Panc1 (cell line): ENCODE results near the gene STAM.

Experiments
- CTCF ChIP-seq: fragments of 450-650 bp; IDR thresholded peaks from 2 replicates; pipeline ENCODE4 v1.5.1; 2017; ENCODE audit warnings: mild to moderate bottlenecking
- POLR2AphosphoS5 ChIP-seq: IDR thresholded peaks from 2 replicates; pipeline ENCODE4 v1.6.1; 2012; ENCODE audit warnings: mild to moderate bottlenecking, low read depth, low read length, moderate library complexity
- SIN3A ChIP-seq: IDR thresholded peaks from 2 replicates; pipeline ENCODE4 v1.6.1; 2012; ENCODE audit warnings: low read depth, mild to moderate bottlenecking, low read length, moderate library complexity, borderline replicate concordance; ENCODE audit not compliant: insufficient read depth
- TCF7L2 ChIP-seq: IDR thresholded peaks from 2 replicates; pipeline ENCODE4 v1.6.1; 2011; ENCODE audit warnings: mild to moderate bottlenecking, low read depth, low read length, inconsistent platforms
- TF ChIP-seq, protein P1 (sequence below), 2 experiments: IDR thresholded peaks; 2 replicates each; pipeline ENCODE4 v1.6.1; 2011 to 2012; ENCODE audit warnings: low read depth in 2 of 2, control low read depth in 1 of 2, low read length in 1 of 2, mild to moderate bottlenecking in 1 of 2, moderate library complexity in 1 of 2; ENCODE audit not compliant: insufficient read depth in 1 of 2

GRCh38 chr10:17765602-17766001, 121.7 kb downstream of the STAM start:
- TF ChIP-seq CTCF: no peak
- no peak for TF ChIP-seq POLR2AphosphoS5
- TF ChIP-seq, protein P1, sequence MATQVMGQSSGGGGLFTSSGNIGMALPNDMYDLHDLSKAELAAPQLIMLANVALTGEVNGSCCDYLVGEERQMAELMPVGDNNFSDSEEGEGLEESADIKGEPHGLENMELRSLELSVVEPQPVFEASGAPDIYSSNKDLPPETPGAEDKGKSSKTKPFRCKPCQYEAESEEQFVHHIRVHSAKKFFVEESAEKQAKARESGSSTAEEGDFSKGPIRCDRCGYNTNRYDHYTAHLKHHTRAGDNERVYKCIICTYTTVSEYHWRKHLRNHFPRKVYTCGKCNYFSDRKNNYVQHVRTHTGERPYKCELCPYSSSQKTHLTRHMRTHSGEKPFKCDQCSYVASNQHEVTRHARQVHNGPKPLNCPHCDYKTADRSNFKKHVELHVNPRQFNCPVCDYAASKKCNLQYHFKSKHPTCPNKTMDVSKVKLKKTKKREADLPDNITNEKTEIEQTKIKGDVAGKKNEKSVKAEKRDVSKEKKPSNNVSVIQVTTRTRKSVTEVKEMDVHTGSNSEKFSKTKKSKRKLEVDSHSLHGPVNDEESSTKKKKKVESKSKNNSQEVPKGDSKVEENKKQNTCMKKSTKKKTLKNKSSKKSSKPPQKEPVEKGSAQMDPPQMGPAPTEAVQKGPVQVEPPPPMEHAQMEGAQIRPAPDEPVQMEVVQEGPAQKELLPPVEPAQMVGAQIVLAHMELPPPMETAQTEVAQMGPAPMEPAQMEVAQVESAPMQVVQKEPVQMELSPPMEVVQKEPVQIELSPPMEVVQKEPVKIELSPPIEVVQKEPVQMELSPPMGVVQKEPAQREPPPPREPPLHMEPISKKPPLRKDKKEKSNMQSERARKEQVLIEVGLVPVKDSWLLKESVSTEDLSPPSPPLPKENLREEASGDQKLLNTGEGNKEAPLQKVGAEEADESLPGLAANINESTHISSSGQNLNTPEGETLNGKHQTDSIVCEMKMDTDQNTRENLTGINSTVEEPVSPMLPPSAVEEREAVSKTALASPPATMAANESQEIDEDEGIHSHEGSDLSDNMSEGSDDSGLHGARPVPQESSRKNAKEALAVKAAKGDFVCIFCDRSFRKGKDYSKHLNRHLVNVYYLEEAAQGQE (IDR thresholded peaks at IDR 0.05; ENCODE audit: insufficient read depth in 1 of 2, low read depth in 2 of 2, low read length in 1 of 2): no peak
- TF ChIP-seq TCF7L2: no peak
- TF ChIP-seq SIN3A: no peak
